Uterus (tissue), 2 donors: ENCODE measurements around the gene TKTL2.

Source experiments
- POLR2A ChIP-seq, 2 donors: fragments of 450-650 bp; IDR thresholded peaks; one replicate each; pipeline ENCODE4 v1.6.1; 2016; ENCODE audit warnings: antibody characterized with exemption in 2 of 2, mild to moderate bottlenecking in 1 of 2, moderate library complexity in 1 of 2
- TF ChIP-seq, protein P1 (sequence below), 4 experiments: fragments of 200-600 bp in 2 of 4; fragments of 450-650 bp in 2 of 4; sonication (generic) in 2 of 4; IDR thresholded peaks; one replicate each; pipeline ENCODE4 v1.5.1; 2016 to 2019; ENCODE audit warnings: antibody characterized with exemption in 4 of 4, mild to moderate bottlenecking in 2 of 4, moderate library complexity in 1 of 4

DNA sequence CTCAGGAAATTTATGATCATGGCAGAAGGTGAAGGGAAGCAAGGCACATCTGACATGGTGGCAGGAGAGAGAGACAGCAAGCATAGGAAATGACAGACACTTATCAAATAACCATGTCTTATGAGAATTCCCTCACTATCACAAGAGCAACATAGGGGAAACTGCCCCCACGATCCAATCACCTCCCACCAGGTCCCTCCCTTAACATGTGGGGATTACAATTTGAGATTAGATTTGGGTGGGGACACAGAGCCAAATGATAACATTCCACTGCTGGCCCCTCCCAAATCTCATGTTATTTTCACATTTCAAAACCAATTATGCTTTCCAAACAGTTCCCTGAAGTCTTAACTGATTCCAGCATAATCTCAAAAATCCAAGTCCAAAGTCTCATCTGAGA is 12.8 kb upstream of the TKTL2 start:
- TF ChIP-seq, protein P1, sequence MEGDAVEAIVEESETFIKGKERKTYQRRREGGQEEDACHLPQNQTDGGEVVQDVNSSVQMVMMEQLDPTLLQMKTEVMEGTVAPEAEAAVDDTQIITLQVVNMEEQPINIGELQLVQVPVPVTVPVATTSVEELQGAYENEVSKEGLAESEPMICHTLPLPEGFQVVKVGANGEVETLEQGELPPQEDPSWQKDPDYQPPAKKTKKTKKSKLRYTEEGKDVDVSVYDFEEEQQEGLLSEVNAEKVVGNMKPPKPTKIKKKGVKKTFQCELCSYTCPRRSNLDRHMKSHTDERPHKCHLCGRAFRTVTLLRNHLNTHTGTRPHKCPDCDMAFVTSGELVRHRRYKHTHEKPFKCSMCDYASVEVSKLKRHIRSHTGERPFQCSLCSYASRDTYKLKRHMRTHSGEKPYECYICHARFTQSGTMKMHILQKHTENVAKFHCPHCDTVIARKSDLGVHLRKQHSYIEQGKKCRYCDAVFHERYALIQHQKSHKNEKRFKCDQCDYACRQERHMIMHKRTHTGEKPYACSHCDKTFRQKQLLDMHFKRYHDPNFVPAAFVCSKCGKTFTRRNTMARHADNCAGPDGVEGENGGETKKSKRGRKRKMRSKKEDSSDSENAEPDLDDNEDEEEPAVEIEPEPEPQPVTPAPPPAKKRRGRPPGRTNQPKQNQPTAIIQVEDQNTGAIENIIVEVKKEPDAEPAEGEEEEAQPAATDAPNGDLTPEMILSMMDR (IDR thresholded peaks at IDR 0.05) = no peak
- no peak for TF ChIP-seq POLR2A (IDR thresholded peaks at IDR 0.05)
